ENCODE measurements around the gene KCNT2.
"Not testable (repeated sequence)": the region's sequence is repeated elsewhere in the genome, so short reads cannot be mapped to it uniquely, and the experiment has no call there.

Gene KCNT2

GRCh38 chr1:196317535-196318522 lies 290.4 kb downstream of the KCNT2 start:
- no peak for DNase-seq (ENCODE audit: low read depth in 3 of 3)

- no peak for DNase-seq (ENCODE audit: low read depth in 3 of 3)
These were observed 295.5 kb downstream of the KCNT2 start for GRCh38 chr1:196312739-196313138.

- no peak for DNase-seq (ENCODE audit: low read depth in 3 of 3)
These were observed 298.9 kb downstream of the KCNT2 start for GRCh38 chr1:196309386-196309785.

DNA sequence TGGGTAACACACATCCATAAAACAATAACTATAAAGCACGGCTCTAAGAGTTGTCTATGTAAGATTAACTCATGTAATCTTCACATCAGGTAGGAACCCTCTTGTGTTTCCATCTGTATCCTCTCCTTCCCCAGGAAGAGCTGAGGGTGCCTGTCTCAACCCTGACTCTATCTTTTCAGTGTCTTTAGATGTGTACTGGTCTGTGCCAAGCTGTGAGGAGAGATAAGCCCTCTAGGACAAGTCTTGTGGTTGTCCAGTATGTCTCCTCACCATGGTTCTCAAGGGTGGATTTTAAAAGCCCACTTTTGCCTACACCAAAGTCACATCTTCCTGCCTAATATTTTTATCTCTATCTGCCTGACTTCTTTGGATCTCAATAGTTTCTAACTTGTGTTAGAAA lies 300.1 kb downstream of the KCNT2 start:
- no peak for DNase-seq (ENCODE audit: low read depth in 3 of 3)

DNA sequence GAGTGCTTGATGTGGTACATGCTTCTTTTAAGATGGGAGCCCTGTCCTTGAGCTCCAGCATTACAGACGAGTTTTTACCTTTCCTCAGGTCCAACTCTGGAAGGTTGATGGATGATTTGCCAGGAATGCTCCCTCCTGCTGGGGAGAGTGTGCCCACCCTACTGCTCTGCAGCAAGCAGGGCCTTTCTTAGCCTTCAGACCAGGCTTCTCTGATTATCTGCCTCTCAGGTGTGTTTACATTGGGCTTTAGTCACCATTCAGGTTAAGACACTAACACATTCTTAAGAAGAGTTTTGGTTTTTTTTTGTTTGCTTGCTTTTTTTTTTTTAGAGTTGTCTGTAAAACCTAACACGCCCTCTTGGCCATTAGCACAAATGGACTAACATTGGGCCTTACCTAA lies 301.8 kb downstream of the KCNT2 start:
- DNase-seq (ENCODE audit: low read depth in 3 of 3): no peak

DNA sequence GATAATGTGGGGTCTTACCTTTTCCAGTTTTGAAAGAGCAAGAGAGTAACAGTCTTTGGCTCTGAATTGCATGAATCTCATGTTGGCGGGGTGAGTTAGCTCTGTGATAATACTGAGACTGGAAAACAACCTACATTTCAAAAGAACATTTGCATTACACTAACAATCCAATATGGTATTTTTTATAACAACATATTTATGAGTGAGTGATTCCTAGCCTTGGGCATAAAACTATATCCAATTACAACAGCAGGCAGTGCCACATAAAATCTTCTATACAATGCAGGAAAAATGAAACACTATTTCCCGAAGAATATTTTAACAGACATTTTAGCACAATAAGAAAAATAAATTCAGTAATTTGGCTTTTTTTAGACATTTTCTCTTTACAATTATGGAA lies 303.0 kb downstream of the KCNT2 start:
- DNase-seq (ENCODE audit: low read depth in 3 of 3): no peak

DNA sequence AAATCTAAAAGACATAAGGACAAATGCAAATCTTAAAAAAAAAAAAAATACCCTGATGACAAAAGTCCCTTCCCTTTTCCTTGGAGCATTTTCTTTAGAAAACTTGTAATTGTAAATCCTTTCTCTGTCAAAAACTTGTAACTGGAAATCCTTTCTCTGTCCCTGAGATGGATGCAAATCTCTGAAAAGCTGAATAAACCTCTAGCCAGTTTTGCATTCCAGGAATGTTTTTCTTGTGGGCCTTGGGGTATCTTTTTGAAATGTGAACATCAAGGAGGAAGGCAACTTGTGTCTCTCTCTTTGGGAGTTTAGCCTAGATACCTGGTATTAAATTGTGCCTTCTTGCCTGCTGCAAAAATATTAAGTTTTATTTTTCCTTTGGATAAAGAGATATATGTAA lies 305.3 kb downstream of the KCNT2 start:
- no peak for DNase-seq (ENCODE audit: low read depth in 3 of 3)

- DNase-seq (ENCODE audit: low read depth in 3 of 3): no peak
These were observed 305.8 kb downstream of the KCNT2 start for GRCh38 chr1:196302420-196302819.

GRCh38 chr1:196295766-196296165 lies 312.5 kb downstream of the KCNT2 start:
- no peak for DNase-seq (ENCODE audit: low read depth in 3 of 3)

DNA sequence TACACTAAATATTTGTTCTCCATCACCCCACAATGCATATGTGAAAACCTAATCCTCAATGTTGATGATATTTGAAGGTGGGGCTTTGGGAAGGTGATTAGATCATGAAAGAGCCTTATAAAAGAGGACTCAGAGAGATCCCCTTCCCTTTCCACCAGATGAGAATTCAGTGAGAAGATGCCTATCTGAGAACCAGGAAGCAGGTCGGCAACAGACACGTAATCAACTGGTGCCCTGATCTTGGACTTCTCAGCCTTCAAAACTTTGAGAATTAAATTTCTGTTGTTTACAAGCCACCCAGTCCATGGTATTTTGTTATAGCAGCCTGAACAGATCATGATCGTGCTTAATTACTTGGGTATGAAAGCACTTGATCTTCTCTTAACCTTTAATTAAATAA lies 329.4 kb downstream of the KCNT2 start:
- DNase-seq (ENCODE audit: low read depth in 3 of 3): no peak

DNA sequence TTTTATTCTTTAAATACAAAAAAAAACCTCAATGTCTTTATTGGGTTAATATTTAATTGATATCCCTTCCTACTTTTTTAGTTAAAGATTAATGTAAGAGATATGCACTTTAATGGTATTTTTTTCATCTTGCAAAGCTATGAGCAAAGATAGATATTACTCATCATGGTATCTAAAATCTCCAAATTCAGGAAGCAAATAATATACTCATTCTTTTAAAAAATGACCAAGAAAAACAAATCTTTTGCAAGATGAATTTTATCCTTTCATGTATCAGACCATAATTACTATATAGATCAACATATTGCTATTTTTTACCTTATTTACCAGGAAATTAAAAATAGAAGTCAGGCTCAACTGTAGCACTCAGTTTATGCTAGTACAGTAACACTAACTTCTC lies 330.4 kb downstream of the KCNT2 start:
- no peak for DNase-seq (ENCODE audit: low read depth in 3 of 3)

- DNase-seq (ENCODE audit: low read depth in 3 of 3): no peak
These were observed 336.9 kb downstream of the KCNT2 start for GRCh38 chr1:196271212-196271947.

DNA sequence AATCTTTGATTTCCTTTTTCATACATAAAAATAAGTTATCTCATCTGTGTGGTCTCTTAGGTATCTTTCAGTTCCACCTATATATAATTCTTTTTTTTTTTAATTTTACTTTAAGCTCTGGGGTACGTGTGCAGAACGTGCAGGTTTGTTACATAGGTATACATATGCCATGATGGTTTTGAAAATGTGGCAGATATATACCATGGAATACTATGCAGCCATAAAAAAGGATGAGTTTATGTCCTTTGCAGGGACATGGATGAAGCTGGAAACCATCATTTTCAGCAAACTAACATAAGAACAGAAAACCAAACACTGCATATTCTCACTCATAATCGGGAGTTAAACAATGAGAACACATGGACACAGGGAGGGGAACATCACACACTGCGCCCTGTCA lies 345.2 kb downstream of the KCNT2 start:
- not testable (repeated sequence) for DNase-seq (ENCODE audit: low read depth in 3 of 3)

- DNase-seq (ENCODE audit: low read depth in 3 of 3): no peak
These were observed 348.0 kb downstream of the KCNT2 start for GRCh38 chr1:196260270-196260669.

GRCh38 chr1:196259316-196259715 lies 348.9 kb downstream of the KCNT2 start:
- DNase-seq (ENCODE audit: low read depth in 3 of 3): no peak

DNA sequence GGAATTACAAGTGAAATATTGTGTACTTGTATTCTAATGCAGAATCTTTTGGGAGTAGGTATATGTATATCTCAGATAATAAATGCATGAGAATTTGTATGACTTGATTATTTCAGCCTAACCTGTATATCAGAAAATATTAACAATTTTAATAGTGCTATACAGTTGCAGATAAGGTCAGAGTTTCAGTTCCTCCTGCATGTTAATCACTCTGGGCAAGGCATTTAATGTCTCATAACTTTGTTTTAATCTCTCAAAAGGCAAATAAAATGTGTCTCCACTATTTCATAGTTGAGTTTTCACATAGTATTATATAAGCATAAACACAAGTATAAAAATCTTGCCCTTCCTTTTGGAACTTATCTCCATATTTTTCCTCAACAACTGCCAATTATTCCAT lies 352.5 kb downstream of the KCNT2 start:
- no peak for DNase-seq (ENCODE audit: low read depth in 3 of 3)

- DNase-seq (ENCODE audit: low read depth in 3 of 3): no peak
These were observed 378.7 kb downstream of the KCNT2 start for GRCh38 chr1:196229546-196229945.

DNA sequence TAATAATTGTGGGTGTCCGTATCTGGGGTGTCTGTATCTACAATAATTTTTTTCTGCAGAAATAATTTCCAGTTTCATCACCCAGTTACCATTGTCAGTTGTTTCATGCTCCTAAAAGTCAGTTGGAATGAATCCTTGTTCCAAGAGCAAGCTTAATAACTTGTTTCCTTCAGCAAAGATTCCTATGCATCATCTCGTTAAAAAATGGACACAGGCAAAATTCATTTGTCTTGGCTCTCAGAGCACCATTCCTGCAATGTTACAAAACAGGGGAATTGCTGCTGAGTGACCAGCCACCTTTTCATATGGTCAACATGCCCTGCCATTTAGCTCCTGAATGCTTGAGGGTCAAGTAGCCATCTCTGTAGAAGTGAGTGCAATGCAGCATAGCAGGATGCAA lies 393.4 kb downstream of the KCNT2 start:
- no peak for DNase-seq (ENCODE audit: low read depth in 3 of 3)

- no peak for DNase-seq (ENCODE audit: low read depth in 3 of 3)
These were observed 398.3 kb downstream of the KCNT2 start for GRCh38 chr1:196209983-196210382.

GRCh38 chr1:196209265-196209664 lies 399.0 kb downstream of the KCNT2 start:
- no peak for DNase-seq (ENCODE audit: low read depth in 3 of 3)

DNA sequence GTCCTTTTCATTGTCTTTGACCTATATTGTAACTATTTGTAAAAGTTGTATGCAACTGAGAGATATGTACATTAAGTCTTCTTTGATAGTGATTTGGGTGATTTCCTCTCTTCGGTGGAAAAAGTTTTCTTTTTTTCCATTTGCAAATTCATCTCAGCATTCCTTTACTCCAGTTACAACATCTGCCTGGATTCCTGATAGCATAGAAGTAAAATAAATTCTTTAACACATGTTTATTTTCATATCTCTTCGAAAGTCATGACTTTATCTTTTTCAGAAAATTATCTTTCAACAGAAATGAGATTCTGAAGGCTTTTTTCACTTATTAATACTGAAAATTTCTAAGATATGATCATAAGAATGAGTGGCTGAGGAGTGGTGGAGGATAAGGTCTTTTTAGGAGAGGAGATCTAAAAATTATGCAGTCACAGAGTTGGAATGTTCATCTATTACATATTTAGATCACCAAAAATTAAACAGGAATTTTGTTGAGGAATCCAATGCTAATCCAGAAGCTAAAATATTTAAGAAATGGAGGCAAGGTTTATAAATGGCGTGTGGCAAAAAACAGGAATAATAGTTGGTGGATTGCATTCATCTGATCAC lies 400.5 kb downstream of the KCNT2 start:
- DNase-seq (ENCODE audit: low read depth in 3 of 3): no peak

DNA sequence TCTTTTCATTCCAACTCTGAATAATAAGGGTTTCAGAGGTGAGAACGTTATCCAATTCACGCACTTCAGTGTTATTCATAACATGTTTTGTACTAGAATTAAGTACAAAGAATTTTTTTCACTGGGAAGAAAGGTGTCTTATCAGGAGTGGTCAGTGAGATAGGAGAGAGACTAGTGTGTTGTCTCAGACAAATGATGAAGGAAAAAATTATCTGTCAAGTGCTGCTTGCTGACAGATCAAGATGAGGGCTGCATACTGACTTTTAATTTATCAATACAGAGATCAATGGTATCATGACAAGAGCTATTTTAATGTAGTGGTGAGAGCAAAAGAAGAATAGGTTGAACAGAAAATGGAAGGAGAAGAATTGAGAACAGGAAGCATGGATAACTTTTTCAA lies 402.4 kb downstream of the KCNT2 start:
- no peak for DNase-seq (ENCODE audit: low read depth in 3 of 3)

DNA sequence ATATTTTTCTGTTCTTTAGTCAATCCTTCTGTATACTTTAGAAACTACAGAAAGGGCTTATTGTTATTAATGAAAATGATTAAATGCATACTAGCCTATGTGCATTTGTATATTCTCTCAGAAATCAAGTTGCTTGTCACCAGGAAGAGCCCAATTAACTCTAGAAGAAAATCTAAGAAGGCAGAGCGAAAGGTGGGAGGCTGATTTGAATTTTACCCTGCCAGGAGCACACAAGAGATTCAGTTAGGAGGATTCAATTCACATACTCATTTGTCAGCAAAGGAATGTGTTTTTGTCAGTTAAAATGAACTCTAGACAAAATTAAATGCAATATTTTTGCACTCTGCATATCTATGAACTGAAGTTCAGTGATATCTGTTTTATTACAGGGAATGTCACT lies 411.8 kb downstream of the KCNT2 start:
- DNase-seq (ENCODE audit: low read depth in 3 of 3): no peak

Data from stimulated activated CD4-positive, alpha-beta T cell treated with anti-CD3 and anti-CD28 coated beads, TNF-alpha, amount 100 ng/mL, for 24 hours (primary cell).